Colon (tissue), 2 donors: ENCODE results near the gene GCC1.

Experiments
- FAIRE-seq: peaks from 2 replicates; lab custom pipeline; 2012; peaks lifted over from hg19 to GRCh38; lab: Jason Lieb, UNC
- donor health status: control.
- donor health status: control.

GCC1 gene

GRCh38 chr7:127535546-127536393 is 49.6 kb downstream of the GCC1 start:
- no peak for FAIRE-seq

DNA sequence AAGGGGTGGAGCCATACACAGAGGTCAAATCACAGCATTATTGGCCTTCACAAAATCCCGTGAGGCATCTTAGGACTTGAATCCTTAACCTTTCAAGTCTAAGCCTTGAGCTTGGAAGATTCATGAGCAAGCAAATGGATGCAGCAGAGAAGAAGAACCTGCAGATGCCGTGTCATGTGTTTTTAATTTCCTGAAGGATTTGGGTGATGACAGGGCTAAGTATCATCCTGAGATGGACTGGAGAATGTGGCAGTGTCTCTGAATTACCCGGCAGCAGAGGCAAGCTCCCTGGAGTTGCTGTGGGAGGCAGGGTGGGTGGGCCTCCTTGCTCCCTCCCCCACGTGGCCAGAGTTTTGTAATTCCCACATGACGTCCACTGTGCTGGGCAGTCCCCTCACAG is 50.8 kb downstream of the GCC1 start:
- no peak for FAIRE-seq

DNA sequence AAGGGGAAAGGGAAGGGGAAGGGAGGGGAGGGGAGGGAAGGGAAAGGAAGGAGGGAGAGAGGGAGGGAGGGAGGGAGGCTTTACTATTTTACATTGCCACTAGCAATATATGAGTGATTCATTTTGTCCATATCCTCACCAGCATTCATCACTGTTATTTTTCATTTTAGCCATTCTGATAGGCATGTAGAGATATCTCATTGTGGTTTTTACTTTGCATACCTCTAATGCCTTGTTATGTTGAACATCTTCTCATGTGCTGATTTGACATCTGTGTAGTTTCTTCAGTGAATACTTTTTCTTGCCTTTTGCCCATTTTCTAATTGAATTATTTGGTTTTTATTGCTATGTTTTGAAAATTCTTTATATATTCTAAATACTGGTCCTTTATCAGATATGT is 52.7 kb downstream of the GCC1 start:
- no peak for FAIRE-seq

- no peak for FAIRE-seq
Measured at GRCh38 chr7:127532151-127532550, 53.2 kb downstream of the GCC1 start.
